Liver (tissue), 3 donors: ENCODE results near the gene PRXL2A.

Experiments
- FOXA2 ChIP-seq: IDR thresholded peaks from 2 replicates; pipeline ENCODE4 v1.6.1; 2016; ENCODE audit warnings: antibody characterized with exemption
- JUND ChIP-seq, 2 donors: IDR thresholded peaks; 2 replicates each; pipeline ENCODE4 v1.6.1; 2016; ENCODE audit warnings: antibody characterized with exemption in 2 of 2
- SP1 ChIP-seq: IDR thresholded peaks from 2 replicates; pipeline ENCODE4 v1.6.1; 2018; ENCODE audit warnings: antibody characterized with exemption, mild to moderate bottlenecking
- TAF1 ChIP-seq: conservative IDR thresholded peaks from 2 replicates; pipeline ENCODE4 v1.6.1; 2016; ENCODE audit warnings: antibody characterized with exemption, mild to moderate bottlenecking
- TF ChIP-seq, protein P1 (sequence below): fragments of 150-350 bp; IDR thresholded peaks from 2 replicates; pipeline ENCODE4 v1.5.1; 2017; ENCODE audit warnings: improper control_type of control experiment, low read depth, low read length; ENCODE audit not compliant: missing input control
- TF ChIP-seq, protein P2 (sequence below): IDR thresholded peaks from 2 replicates; pipeline ENCODE4 v1.6.1; 2016; ENCODE audit warnings: antibody characterized with exemption
- TF ChIP-seq, protein P3 (sequence below): IDR thresholded peaks from 2 replicates; pipeline ENCODE4 v1.6.1; 2016; ENCODE audit warnings: antibody characterized with exemption
- donor health status: healthy.
- donor health status: healthy.

DNA sequence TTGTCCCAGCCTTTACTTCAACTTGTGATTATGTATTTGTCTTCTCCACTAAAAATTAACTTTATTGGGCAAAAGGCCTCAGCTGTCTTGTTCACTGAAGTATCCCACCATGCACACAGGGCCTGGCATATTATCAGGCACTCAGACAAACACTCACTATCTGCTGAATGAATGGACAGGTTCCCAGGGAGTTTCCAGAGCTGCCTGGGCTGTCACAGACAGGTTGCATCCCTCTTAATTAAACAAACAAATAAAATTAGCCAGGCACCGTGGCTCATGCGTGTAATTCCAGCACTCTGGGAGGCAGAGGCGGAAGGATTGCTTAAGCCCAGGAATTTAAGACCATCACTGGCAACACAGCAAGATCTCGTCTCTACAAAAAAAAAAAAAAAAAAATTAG is 44.3 kb downstream of the PRXL2A start:
- TF ChIP-seq TAF1 (no peak), JUND (IDR thresholded peaks at IDR 0.05) (no peak), SP1 (peak; percentile 5), FOXA2 (no peak)
- TF ChIP-seq, protein P1, sequence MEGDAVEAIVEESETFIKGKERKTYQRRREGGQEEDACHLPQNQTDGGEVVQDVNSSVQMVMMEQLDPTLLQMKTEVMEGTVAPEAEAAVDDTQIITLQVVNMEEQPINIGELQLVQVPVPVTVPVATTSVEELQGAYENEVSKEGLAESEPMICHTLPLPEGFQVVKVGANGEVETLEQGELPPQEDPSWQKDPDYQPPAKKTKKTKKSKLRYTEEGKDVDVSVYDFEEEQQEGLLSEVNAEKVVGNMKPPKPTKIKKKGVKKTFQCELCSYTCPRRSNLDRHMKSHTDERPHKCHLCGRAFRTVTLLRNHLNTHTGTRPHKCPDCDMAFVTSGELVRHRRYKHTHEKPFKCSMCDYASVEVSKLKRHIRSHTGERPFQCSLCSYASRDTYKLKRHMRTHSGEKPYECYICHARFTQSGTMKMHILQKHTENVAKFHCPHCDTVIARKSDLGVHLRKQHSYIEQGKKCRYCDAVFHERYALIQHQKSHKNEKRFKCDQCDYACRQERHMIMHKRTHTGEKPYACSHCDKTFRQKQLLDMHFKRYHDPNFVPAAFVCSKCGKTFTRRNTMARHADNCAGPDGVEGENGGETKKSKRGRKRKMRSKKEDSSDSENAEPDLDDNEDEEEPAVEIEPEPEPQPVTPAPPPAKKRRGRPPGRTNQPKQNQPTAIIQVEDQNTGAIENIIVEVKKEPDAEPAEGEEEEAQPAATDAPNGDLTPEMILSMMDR: no peak
- TF ChIP-seq, protein P2, sequence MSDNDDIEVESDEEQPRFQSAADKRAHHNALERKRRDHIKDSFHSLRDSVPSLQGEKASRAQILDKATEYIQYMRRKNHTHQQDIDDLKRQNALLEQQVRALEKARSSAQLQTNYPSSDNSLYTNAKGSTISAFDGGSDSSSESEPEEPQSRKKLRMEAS: no peak
- TF ChIP-seq, protein P3, sequence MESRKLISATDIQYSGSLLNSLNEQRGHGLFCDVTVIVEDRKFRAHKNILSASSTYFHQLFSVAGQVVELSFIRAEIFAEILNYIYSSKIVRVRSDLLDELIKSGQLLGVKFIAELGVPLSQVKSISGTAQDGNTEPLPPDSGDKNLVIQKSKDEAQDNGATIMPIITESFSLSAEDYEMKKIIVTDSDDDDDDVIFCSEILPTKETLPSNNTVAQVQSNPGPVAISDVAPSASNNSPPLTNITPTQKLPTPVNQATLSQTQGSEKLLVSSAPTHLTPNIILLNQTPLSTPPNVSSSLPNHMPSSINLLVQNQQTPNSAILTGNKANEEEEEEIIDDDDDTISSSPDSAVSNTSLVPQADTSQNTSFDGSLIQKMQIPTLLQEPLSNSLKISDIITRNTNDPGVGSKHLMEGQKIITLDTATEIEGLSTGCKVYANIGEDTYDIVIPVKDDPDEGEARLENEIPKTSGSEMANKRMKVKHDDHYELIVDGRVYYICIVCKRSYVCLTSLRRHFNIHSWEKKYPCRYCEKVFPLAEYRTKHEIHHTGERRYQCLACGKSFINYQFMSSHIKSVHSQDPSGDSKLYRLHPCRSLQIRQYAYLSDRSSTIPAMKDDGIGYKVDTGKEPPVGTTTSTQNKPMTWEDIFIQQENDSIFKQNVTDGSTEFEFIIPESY: no peak
